Measurements from ENCODE around the gene CHSY3. TPM values are rescaled to one million over a fixed set of nuclear protein-coding genes. Genes with fewer than 3 reads are reported as not detected.

The CHSY3 gene
- total RNA-seq, 1 donor from 2014 or later: 51.3 TPM

- intact Hi-C loops (cut with DNase I): no loop called here
These were observed 146.3 kb downstream of the CHSY3 start for GRCh38 chr5:130050585-130050984.

GRCh38 chr5:130052752-130053151 is 148.5 kb downstream of the CHSY3 start:
- no peak for TF ChIP-seq CTCF (IDR thresholded peaks at IDR 0.05)
- intact Hi-C loops (cut with DNase I): no loop called here
- DNase-seq (ENCODE audit: low spot score in 2 of 2): no peak
- Histone ChIP-seq H3K27ac (no peak overlapping the region), H3K4me3 (no peak overlapping the region), H3K36me3 (no peaks in the 10 kb centered on the region), H3K27me3 (no peaks in the 10 kb centered on the region), H3K4me1 (peaks cover 4 to 5% of the 10 kb centered on the region in 2 donors), H3K9me3 (no peaks in the 10 kb centered on the region)

More at GRCh38 chr5:130050585-130050984, 146.3 kb downstream of the CHSY3 start:
- no peak for TF ChIP-seq CTCF (IDR thresholded peaks at IDR 0.05)
- no peaks in the 10 kb centered on the region for H3K36me3 ChIP-seq
- no peak for DNase-seq (ENCODE audit: low spot score in 2 of 2)
- no peaks in the 10 kb centered on the region for H3K9me3 ChIP-seq
- no peak overlapping the region for H3K4me3 ChIP-seq
- H3K27ac ChIP-seq: no peak overlapping the region
- H3K27me3 ChIP-seq: no peaks in the 10 kb centered on the region
- peaks cover 0 to 2% of the 10 kb centered on the region in 2 donors for H3K4me1 ChIP-seq

GRCh38 chr5:130055572-130055971 is 151.3 kb downstream of the CHSY3 start:
- intact Hi-C loops (cut with DNase I): loop anchor here (5.0 kb wide), 2 partner anchors 93 to 153 kb away; partner anchors contain the start of gene CHSY3
- peak overlapping the region; percentile 28 to 43 for H3K27ac ChIP-seq

GRCh38 chr5:130061746-130062145 is 157.5 kb downstream of the CHSY3 start:
- Histone ChIP-seq H3K9me3 (no peaks in the 10 kb centered on the region), H3K36me3 (no peaks in the 10 kb centered on the region), H3K4me1 (peaks cover 0 to 16% of the 10 kb centered on the region in 2 donors), H3K4me3 (no peak overlapping the region), H3K27me3 (no peaks in the 10 kb centered on the region), H3K27ac (no peak overlapping the region)
- intact Hi-C loops (cut with DNase I): no loop called here
- no peak for DNase-seq (ENCODE audit: low spot score in 2 of 2)
- TF ChIP-seq CTCF (IDR thresholded peaks at IDR 0.05): no peak

More at GRCh38 chr5:130055572-130055971, 151.3 kb downstream of the CHSY3 start:
- no peaks in the 10 kb centered on the region for H3K36me3 ChIP-seq
- H3K9me3 ChIP-seq: no peaks in the 10 kb centered on the region
- DNase-seq (ENCODE audit: low spot score in 2 of 2): peak in 1 of 2 donors; percentile 70
- H3K4me3 ChIP-seq: no peak overlapping the region
- no peak for TF ChIP-seq CTCF (IDR thresholded peaks at IDR 0.05)
- no peaks in the 10 kb centered on the region for H3K27me3 ChIP-seq
- H3K4me1 ChIP-seq: peaks cover 4 to 5% of the 10 kb centered on the region in 2 donors

- Histone ChIP-seq H3K27me3 (no peaks in the 10 kb centered on the region), H3K4me3 (no peak overlapping the region), H3K9me3 (no peaks in the 10 kb centered on the region), H3K4me1 (peaks cover 0 to 21% of the 10 kb centered on the region in 2 donors), H3K27ac (no peak overlapping the region), H3K36me3 (no peaks in the 10 kb centered on the region)
- DNase-seq (ENCODE audit: low spot score in 2 of 2): no peak
- intact Hi-C loops (cut with DNase I): no loop called here
- TF ChIP-seq CTCF (IDR thresholded peaks at IDR 0.05): no peak
These were observed 159.3 kb downstream of the CHSY3 start for GRCh38 chr5:130063603-130064002.

- DNase-seq (ENCODE audit: low spot score in 2 of 2): no peak
- no peaks in the 10 kb centered on the region for H3K36me3 ChIP-seq
- no peak overlapping the region for H3K4me3 ChIP-seq
- H3K4me1 ChIP-seq: peaks cover 0 to 21% of the 10 kb centered on the region in 2 donors
- peak overlapping the region; percentile 79 to 81 for H3K27ac ChIP-seq
- intact Hi-C loops (cut with DNase I): no loop called here
- no peak for TF ChIP-seq CTCF (IDR thresholded peaks at IDR 0.05)
- H3K27me3 ChIP-seq: no peaks in the 10 kb centered on the region
- no peaks in the 10 kb centered on the region for H3K9me3 ChIP-seq
These were observed 160.2 kb downstream of the CHSY3 start for GRCh38 chr5:130064484-130064883.
